HEK293T (cell line): Measurements from ENCODE around the gene ZNF212.

ENCODE experiments used
- BHLHE40 ChIP-seq: fragments of 450-650 bp; IDR thresholded peaks from 2 replicates; pipeline ENCODE4 v1.6.1; 2016; ENCODE audit warnings: mild to moderate bottlenecking, moderate library complexity, borderline replicate concordance
- ELF4 ChIP-seq: fragments of 450-650 bp; IDR thresholded peaks from 2 replicates; pipeline ENCODE4 v1.6.1; 2017; ENCODE audit warnings: antibody characterized with exemption
- FOXK2 ChIP-seq: fragments of 450-650 bp; IDR thresholded peaks from 2 replicates; pipeline ENCODE4 v1.6.1; 2016; ENCODE audit warnings: mild to moderate bottlenecking
- SP1 ChIP-seq: fragments of 450-650 bp; IDR thresholded peaks from 2 replicates; pipeline ENCODE4 v1.6.1; 2017
- ZNF384 ChIP-seq: fragments of 450-650 bp; IDR thresholded peaks from 2 replicates; pipeline ENCODE4 v1.6.1; 2016

DNA sequence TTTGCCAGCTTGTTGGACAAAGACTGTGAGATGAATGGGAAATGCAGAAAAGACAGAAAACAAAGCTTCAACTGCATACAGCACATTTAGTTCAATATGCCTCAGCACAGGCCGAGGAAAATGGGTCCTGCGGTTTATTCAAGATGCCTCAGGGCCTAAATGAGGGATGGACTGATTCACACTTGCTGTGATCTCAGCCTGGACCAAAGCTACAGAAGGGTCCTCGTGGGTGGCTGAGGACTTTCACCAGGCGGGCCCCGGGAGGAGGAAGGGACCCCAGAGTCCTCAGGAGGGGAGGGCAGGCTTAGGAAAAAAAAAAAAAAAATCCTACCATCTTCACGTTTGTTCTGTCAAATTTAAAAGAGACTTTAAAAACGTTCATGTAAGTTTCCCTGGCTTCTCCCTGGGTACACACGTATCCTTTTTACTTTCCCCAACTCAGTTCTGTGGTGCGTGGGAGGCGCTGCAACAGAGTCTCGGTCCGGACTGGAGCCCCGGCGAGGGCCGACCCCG lies 21.9 kb downstream of the ZNF212 start:
- TF ChIP-seq FOXK2 (no peak), ELF4 (no peak), BHLHE40 (no peak), ZNF384 (peak; percentile 56; the same call in 1 of the 2 replicates), SP1 (no peak)
